GM23338 (cell line): ENCODE measurements around the gene DST.

Source experiments
- EZH2 ChIP-seq: fragments of 200-600 bp; sonication (generic); IDR thresholded peaks from one replicate; pipeline ENCODE4 v1.8.0; 2017; ENCODE audit warnings: antibody characterized with exemption, mild to moderate bottlenecking, low read depth; ENCODE audit not compliant: unreplicated experiment
- TF ChIP-seq, protein P1 (sequence below): IDR thresholded peaks from 2 replicates; pipeline ENCODE4 v1.6.1; 2016; ENCODE audit warnings: antibody characterized with exemption
- TF ChIP-seq, protein P2 (sequence below), 2 experiments: fragments of 200-600 bp in 1 of 2; sonication (generic) in 1 of 2; conservative IDR thresholded peaks; 2 replicates each; pipeline versions ENCODE4 v1.5.1 to v1.6.1; 2016 to 2017; ENCODE audit warnings: antibody characterized with exemption in 2 of 2, low read depth in 2 of 2, mild to moderate bottlenecking in 2 of 2, moderate library complexity in 1 of 2

- TF ChIP-seq EZH2, result no peak
- TF ChIP-seq, protein P1, sequence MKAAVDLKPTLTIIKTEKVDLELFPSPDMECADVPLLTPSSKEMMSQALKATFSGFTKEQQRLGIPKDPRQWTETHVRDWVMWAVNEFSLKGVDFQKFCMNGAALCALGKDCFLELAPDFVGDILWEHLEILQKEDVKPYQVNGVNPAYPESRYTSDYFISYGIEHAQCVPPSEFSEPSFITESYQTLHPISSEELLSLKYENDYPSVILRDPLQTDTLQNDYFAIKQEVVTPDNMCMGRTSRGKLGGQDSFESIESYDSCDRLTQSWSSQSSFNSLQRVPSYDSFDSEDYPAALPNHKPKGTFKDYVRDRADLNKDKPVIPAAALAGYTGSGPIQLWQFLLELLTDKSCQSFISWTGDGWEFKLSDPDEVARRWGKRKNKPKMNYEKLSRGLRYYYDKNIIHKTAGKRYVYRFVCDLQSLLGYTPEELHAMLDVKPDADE, result no peak
- TF ChIP-seq, protein P2, sequence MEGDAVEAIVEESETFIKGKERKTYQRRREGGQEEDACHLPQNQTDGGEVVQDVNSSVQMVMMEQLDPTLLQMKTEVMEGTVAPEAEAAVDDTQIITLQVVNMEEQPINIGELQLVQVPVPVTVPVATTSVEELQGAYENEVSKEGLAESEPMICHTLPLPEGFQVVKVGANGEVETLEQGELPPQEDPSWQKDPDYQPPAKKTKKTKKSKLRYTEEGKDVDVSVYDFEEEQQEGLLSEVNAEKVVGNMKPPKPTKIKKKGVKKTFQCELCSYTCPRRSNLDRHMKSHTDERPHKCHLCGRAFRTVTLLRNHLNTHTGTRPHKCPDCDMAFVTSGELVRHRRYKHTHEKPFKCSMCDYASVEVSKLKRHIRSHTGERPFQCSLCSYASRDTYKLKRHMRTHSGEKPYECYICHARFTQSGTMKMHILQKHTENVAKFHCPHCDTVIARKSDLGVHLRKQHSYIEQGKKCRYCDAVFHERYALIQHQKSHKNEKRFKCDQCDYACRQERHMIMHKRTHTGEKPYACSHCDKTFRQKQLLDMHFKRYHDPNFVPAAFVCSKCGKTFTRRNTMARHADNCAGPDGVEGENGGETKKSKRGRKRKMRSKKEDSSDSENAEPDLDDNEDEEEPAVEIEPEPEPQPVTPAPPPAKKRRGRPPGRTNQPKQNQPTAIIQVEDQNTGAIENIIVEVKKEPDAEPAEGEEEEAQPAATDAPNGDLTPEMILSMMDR (conservative IDR thresholded peaks at IDR 0.05; ENCODE audit: low read depth in 2 of 2), result no peak
Observed at GRCh38 chr6:56642366-56643261, at the start of gene DST.
